ENCODE data around the gene RNF112.

DNA sequence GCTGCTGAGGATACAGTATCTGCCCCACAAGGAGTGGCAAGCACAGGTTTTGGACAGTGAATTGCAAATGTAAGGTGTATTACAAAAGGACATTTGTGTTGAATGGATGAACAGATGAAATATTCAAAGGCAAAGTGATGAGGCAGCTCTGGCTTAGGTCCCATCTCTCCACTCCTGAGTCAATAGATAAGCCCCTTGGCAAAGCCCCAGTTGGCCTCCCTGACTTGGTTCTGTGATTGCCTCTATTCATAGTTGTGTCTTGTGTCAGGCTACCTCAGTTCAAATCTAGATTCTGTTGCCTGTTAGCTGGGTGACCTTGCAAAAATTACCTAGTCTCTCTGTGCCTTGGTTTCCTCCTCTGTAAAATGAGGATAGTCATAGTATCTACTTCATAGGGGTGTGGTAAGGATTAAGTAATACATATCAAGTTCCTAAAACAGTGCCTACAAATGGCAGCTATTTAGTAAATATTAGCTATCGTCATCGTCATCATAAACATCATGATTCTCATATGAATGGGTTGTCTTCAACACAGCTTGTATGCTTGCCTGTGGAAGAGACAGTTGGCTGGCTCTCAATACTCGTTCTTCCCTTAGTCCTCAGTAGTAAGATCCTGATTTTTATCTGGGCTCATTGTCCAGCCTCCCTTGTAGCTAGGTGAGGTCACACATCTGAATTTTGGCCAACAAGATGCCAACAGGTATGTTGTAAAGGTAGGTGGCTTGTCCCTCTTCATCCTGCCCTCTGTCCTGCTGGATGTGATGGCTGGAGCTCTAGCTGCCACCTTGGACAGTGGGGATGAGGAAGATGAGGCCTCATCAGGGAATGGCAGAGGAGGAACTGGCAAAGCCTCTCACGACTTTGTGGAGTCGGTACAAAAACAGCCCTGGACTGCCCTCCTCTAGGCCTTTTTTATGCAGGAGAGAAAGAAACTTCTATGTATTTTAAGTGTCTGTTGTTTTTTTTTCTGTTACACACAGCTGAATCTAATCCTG, 21.9 kb upstream of the RNF112 start:
- TF ChIP-seq CTCF (IDR thresholded peaks at IDR 0.05) (no peak), POLR2A (IDR thresholded peaks at IDR 0.05) (no peak)

Data from right lobe of liver (tissue), 4 donors.